Measurements from ENCODE around the gene MTO1.
"Not testable (repeated sequence)": the region's sequence is repeated elsewhere in the genome, so short reads cannot be mapped to it uniquely, and the experiment has no call there.

Gene MTO1

DNA sequence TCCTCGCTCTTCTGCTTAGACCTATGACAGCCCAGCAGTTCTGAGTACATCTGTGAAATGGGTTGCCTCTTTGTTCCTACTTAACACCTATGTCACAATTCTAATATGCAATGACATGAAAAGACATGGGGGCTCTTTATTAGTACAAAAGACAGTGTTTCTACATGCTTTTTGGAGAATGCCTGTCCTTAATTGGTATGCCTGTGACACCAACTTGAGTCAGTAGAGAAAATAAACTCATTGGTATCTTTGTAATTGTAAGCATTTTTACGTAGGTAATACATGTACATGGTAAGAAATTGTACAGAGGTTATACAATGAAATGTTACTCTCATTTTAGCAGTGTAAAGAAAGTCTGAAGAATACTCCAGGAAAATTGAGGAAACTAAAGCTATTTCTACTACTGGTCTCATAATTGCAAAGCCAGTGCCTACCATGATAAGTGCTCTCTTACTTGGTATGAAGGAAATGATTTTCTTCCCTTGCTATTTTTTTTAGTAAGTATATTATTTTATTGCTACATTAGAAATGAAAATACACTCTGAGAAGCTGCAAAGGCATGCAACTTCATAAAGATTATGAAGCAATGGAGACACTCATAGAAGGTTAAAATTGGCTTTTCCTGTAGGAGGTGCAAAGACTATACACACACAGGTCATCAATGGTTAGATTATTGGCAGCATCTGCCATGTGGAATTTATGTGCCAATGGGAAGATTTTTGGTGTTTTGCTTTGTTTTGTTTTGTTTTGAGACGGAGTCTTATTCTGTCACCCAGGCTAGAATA, 64.2 kb downstream of the MTO1 start:
- DNase-seq (ENCODE audit: low spot score): no peak

DNA sequence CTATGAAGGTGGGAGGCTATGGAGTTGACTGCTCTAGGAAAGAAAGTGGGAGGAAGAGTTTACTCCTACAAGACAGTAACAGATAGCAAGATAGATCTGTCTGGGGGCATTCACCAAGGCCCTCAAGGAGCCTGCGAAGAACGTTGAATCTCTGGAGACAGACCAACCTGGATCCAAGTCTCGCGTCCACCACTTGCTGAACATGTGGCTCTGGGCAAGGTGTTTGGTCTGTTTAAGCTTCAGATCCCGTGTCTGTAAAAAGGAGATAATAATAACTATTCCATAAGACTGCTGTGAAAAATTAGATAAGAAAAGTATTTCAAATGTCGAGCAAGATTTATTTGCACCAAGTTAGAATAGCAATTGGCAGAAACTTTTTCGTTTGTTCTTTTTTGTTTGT, 67.4 kb downstream of the MTO1 start:
- DNase-seq (ENCODE audit: low spot score): no peak

DNA sequence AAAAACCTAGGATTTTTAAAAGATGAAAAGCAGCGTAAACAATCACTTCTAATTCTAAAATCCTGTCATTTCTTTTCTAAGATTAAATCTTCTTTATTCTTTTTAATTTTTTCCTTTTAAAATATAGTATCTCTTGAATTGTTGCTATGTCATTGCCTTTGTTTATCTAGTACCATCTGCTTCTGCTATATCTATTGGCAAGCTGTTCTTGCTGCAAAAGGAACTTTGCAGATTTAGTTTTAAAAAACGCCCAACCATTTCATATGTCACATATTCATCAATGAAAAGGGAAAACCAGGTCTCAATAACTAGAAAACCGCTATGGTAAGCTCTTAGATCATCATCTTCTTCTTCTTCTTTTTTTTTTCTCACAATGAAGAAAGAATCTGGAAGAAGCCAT, 70.8 kb downstream of the MTO1 start:
- no peak for DNase-seq (ENCODE audit: low spot score)

DNA sequence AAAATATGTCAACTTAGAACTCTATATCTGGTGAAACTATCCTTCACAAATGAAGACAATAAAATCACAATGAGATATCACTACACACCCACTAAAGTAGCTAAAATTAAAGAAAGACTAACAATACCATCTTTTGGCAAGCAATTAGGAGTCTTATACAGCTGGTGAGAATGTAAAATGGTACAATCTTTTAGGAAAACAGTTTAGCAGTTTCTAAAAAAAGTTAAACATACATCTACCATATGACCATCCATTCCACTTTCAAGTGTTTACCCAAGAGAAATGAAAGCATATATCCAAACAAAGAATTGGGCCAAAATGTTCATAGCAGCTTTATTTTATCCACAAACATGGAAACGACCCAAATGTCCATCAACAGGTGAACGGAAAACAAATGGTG, 73.1 kb downstream of the MTO1 start:
- DNase-seq (ENCODE audit: low spot score): no peak

DNA sequence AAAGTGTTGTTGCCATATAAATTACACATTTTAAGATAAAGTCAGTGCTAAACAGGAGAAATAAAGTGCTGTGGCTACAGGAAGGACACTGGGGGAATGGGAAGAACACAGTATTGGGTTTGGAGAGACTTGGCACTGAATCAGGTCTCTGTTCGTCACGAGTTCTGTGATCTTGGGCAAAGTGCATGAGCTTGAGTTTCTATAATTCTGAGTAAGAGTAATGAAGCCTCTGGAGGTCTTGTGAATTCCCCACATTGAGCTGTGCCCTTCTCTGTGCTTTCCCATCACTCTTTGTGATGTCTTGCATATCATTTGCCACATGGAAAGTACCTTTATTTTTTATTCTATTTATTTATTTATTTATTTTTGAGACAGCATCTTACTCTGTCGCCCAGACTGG, 76.1 kb downstream of the MTO1 start:
- DNase-seq (ENCODE audit: low spot score): no peak

DNA sequence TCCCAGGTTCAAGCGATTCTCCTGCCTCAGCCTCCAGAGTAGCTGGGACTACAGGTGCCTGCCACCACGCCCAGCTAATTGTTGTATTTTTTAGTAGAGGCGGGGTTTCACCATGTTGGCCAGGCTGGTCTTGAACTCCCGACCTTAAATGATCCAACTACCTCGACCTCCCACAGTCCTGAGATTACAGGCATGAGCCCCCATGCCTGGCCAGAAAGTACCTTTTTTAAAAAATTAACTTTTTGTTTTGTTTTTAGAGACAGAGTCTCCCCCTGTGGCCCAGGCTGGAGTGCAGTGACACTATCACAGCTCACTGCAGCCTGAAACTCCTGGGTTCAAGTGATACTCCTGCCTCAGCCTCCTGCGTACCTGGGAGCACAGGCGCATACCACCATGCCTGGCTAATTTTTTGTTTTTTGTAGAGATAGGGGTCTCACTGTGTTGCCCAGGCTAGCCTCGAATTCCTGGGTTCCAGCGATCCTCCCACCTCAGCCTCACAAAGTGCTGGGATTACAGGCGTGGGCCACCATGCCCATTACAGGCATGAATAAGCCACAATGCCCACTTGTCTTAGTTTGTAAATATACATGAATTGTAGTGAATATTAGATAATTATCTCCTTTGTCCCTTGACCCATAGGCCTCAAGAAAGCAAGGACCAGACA, 76.7 kb downstream of the MTO1 start:
- DNase-seq (ENCODE audit: low spot score): no peak

DNA sequence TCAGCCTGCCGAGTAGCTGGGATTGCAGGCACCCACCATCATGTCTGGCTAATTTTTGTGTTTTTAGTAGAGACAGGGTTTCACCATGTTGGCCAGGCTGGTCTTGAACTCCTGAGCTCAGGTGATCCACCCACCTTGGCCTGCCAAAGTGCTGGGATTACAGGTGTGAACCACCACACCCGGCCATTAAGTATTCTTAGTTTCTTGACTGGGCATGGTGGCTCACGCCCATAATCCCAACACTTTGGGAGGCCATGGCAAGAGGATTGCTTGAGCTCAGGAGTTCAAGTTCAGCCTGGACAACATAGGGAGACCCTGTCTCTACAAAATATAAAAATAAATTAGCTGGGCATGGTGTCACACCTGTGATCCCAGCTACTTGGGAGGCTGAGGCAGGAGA, 80.9 kb downstream of the MTO1 start:
- DNase-seq (ENCODE audit: low spot score): not testable (repeated sequence)

DNA sequence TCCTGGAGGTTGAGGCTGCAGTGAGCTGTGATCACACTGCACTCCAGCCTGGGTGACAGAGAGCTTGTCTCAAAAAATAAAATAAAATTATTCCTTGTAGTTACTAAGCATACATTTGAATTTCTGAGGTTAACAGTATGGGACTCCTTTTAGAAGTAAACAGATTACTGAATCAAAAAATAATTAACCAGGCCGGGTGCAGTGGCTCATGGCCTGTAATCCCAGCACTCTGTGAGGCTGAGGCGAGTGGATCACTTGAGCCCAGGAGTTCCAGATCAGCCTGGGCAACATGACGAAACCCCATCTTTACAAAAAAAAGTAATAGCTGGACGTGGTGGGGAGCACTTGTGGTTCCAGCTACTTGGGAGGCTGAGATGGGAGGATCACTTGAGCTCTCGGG, 81.4 kb downstream of the MTO1 start:
- no peak for DNase-seq (ENCODE audit: low spot score)

DNA sequence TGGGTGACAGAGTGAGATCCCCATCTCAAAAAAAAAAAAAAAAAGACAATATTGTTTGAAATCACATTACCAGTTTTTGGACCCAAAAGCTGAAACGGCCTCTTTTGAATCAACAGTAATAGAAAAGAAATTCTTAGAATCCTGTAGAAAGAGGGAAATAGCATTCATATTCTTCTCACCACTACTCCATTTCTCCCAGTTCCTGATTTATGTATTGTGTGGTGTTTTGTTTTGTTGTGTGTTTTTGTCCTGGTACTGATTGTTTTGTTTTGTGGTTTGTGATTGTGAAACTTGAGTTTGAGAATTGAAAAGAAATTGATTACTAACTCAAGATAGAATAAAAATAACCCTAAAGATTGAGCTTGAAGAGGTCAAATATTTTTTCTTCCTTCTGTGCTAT, 85.5 kb downstream of the MTO1 start:
- no peak for DNase-seq (ENCODE audit: low spot score)

DNA sequence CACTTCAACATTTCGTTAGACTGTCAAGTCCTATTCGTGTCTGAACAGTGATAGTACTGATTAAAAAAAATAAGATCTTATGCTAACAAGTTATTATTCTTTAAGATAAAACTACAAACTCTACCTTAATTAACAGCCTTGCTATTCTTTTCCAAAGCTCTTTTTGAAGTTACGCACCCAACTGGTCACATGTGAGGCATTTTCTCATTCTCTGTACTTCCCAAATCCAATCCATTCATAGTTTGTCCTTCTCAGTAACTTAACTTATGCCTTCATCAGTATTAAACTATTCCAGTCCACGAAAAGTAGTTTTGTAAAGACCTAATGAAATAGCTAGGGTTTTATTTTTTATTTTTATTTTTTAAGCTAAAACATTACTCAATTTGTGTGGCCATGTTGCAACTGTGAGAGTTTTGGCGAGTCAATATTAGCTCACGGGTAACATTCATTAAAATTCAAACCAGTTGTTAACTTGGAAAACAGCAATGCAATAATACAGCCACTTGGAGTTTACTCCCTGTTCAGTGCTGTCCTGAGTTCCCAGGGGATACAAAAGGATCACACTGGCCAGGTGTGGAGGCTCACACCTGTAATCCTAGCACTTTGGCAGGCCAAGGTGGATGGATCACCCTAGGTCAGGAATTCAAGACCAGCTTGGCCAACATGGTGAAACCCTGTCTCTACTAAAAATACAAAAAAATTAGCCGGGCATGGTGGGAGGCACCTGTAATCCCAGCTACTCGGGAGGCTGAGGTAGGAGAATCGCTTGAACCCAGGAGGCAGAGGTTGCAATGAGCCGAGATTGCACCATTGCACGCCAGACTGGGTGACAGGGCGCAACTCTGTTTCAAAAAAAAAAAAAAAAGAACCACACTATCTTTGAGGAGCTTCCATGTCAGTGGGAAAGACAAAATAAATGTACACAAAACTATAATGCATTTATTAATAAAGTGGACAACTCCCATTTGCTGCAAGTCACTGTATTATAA, 87.2 kb downstream of the MTO1 start:
- DNase-seq (ENCODE audit: low spot score): no peak

DNA sequence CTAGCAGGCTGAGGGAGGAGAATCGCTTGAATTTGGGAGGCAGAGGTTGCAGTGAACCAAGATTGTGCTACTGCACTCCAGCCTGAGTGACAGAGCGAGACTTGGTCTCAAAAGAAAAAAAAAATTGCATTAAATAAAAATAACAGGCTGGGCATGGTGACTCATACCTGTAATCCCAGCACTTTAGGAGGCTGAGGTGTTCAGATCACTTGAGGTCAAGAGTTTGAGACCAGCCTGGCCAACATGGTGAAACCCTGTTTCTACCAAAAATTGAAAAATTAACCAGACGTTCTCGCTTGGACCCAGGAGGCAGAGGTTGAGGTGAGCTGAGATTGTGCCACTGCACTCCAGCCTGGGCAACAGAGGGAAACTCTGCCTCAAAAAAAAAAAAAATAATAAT, 89.6 kb downstream of the MTO1 start:
- DNase-seq (ENCODE audit: low spot score): not testable (repeated sequence)

DNA sequence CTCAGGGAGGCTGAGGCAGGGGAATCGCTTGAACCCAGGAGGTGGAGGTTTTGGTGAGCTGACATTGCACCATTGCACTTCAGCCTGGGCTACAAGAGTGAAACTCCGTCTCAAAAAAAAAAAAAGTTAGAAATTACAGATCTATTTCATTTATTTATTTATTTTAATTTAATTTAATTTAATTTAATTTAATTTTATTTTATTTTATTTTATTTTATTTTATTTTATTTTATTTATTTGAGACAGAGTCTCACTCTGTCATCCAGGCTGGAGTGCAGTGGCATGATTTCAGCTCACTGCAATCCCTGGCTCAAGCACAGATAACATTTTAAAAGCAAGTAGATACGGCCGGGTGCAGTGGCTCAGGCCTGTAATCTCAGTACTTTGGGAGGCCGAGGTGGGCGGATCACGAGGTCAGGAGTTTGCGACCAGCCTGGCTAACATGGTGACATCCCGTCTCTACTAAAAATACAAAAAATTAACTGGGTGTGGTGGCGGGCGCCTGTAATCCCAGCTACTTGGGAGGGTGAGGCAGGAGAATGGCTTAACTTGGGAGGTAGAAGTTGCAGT, 93.9 kb downstream of the MTO1 start:
- DNase-seq (ENCODE audit: low spot score): not testable (repeated sequence)

DNA sequence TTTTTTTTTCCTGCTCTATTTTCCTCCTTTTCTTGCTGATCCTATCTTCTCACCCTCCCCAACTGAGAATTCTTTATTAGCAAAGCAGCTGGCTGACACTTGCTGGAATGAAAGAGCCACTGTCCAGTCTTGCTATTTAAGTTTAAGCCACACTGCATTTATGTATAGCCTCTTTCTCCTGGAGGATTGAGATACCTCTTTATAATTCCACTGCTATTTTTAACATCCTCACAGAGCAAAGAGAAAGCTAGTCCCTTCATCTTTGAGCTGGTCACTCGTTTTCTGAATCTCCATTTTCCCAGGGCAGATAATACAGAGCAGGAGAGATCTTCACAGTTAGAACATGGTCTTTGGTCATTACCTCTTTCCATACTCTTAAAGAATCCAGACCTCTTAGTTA, 95.3 kb downstream of the MTO1 start:
- DNase-seq (ENCODE audit: low spot score): no peak
